HEK293 (cell line): Measurements from ENCODE around the gene NANOS3.

Source experiments
- CTCF ChIA-PET: fragments of 350-600 bp; formaldehyde crosslinking; extraction: SDS; loops from one replicate; lab custom pipeline; 2021; ENCODE audit warnings: antibody characterized with exemption; lab: Yijun Ruan, JAX
- POLR2A ChIA-PET: fragments of 300-600 bp; formaldehyde crosslinking; extraction: SDS; loops from one replicate; lab custom pipeline; 2020; ENCODE audit warnings: antibody characterized with exemption, inconsistent platforms; lab: Yijun Ruan, JAX
- H3K27ac ChIP-seq: fragments of 200-500 bp; sonication (Bioruptor generic); 2 replicates; pipeline ENCODE4 v1.5.1; 2014; ENCODE audit warnings: low read depth, low read length, control low read depth, inconsistent platforms; ENCODE audit errors: extremely low read depth
- H3K36me3 ChIP-seq, 2 experiments: fragments of 200-500 bp in 1 of 2; sonication (Bioruptor generic) in 1 of 2; 1 replicate in 1 of 2; 2 replicates in 1 of 2; pipeline ENCODE4 v1.5.1; 2014 to 2017; ENCODE audit warnings: inconsistent platforms in 2 of 2, low read length in 2 of 2; ENCODE audit not compliant: control insufficient read depth in 2 of 2, insufficient read depth in 1 of 2
- H3K4me1 ChIP-seq: fragments of 200-500 bp; sonication (Bioruptor generic); 2 replicates; pipeline ENCODE4 v1.5.1; 2014; ENCODE audit warnings: mild to moderate bottlenecking, low read length, inconsistent platforms; ENCODE audit not compliant: control insufficient read depth, insufficient read depth
- H3K4me3 ChIP-seq: 2 replicates; pipeline ENCODE4 v1.5.1; 2011; ENCODE audit warnings: low read depth, mild to moderate bottlenecking, control low read depth, low read length, moderate library complexity
- H3K9me3 ChIP-seq: fragments of 200-500 bp; sonication (Bioruptor generic); 2 replicates; pipeline ENCODE4 v1.5.1; 2014; ENCODE audit warnings: low read depth, low read length, inconsistent platforms; ENCODE audit not compliant: control insufficient read depth, insufficient read depth
- FEZF1 ChIP-seq: fragments of 450-650 bp; formaldehyde crosslinking; IDR thresholded peaks from 2 replicates; pipeline ENCODE4 v1.5.1; 2016; ENCODE audit warnings: missing biosample characterization, missing genetic modification characterization
- IKZF3 ChIP-seq: fragments of 450-650 bp; IDR thresholded peaks from 2 replicates; pipeline ENCODE4 v1.5.0; 2018; ENCODE audit warnings: missing biosample characterization, mild to moderate bottlenecking, missing genetic modification characterization, moderate library complexity
- KLF10 ChIP-seq: fragments of 450-650 bp; IDR thresholded peaks from 2 replicates; pipeline ENCODE4 v1.5.1; 2018; ENCODE audit warnings: missing biosample characterization, mild to moderate bottlenecking, missing genetic modification characterization
- KLF17 ChIP-seq: fragments of 450-650 bp; formaldehyde crosslinking; IDR thresholded peaks from 2 replicates; pipeline ENCODE4 v1.5.1; 2016; ENCODE audit warnings: missing biosample characterization, missing genetic modification characterization
- MYNN ChIP-seq: fragments of 450-650 bp; formaldehyde crosslinking; IDR thresholded peaks from 2 replicates; pipeline ENCODE4 v1.5.1; 2016; ENCODE audit warnings: missing biosample characterization, missing genetic modification characterization, borderline replicate concordance
- SCRT1 ChIP-seq: fragments of 450-650 bp; formaldehyde crosslinking; IDR thresholded peaks from 2 replicates; pipeline ENCODE4 v1.5.1; 2016; ENCODE audit warnings: missing biosample characterization, missing genetic modification characterization, borderline replicate concordance
- SCRT2 ChIP-seq: fragments of 450-650 bp; formaldehyde crosslinking; IDR thresholded peaks from 2 replicates; pipeline ENCODE4 v1.5.1; 2016; ENCODE audit warnings: missing biosample characterization, missing genetic modification characterization
- ZBTB21 ChIP-seq: fragments of 450-650 bp; formaldehyde crosslinking; IDR thresholded peaks from 2 replicates; pipeline ENCODE4 v1.5.1; 2017; ENCODE audit warnings: missing biosample characterization, missing genetic modification characterization
- ZBTB26 ChIP-seq: fragments of 450-650 bp; formaldehyde crosslinking; optimal IDR thresholded peaks from 2 replicates; pipeline ENCODE3; 2016; ENCODE audit warnings: missing biosample characterization, mild to moderate bottlenecking, missing genetic modification characterization
- ZFP41 ChIP-seq: fragments of 450-650 bp; formaldehyde crosslinking; IDR thresholded peaks from 2 replicates; pipeline ENCODE4 v1.5.1; 2016; ENCODE audit warnings: missing biosample characterization, missing genetic modification characterization, borderline replicate concordance
- ZNF155 ChIP-seq: fragments of 450-650 bp; formaldehyde crosslinking; IDR thresholded peaks from 2 replicates; pipeline ENCODE4 v1.5.1; 2016; ENCODE audit warnings: missing biosample characterization, missing genetic modification characterization
- ZNF16 ChIP-seq: fragments of 450-650 bp; formaldehyde crosslinking; IDR thresholded peaks from 2 replicates; pipeline ENCODE4 v1.5.1; 2016; ENCODE audit warnings: low read depth, missing biosample characterization, missing genetic modification characterization
- ZNF214 ChIP-seq: fragments of 450-650 bp; formaldehyde crosslinking; IDR thresholded peaks from 2 replicates; pipeline ENCODE4 v1.5.1; 2017; ENCODE audit warnings: missing biosample characterization, mild to moderate bottlenecking, missing genetic modification characterization, borderline replicate concordance
- ZNF324 ChIP-seq: fragments of 450-650 bp; formaldehyde crosslinking; IDR thresholded peaks from 2 replicates; pipeline ENCODE4 v1.5.1; 2016; ENCODE audit warnings: missing biosample characterization, missing genetic modification characterization
- ZNF335 ChIP-seq: fragments of 450-650 bp; formaldehyde crosslinking; conservative IDR thresholded peaks from 2 replicates; pipeline ENCODE4 v1.5.1; 2016; ENCODE audit warnings: missing biosample characterization, missing genetic modification characterization
- ZNF37A ChIP-seq: fragments of 450-650 bp; IDR thresholded peaks from 2 replicates; pipeline ENCODE4 v1.5.1; 2018; ENCODE audit warnings: missing biosample characterization, missing genetic modification characterization
- ZNF48 ChIP-seq: fragments of 450-650 bp; formaldehyde crosslinking; IDR thresholded peaks from 2 replicates; pipeline ENCODE4 v1.5.1; 2016; ENCODE audit warnings: missing biosample characterization, missing genetic modification characterization
- ZNF561 ChIP-seq: fragments of 450-650 bp; IDR thresholded peaks from 2 replicates; pipeline ENCODE4 v1.5.1; 2018; ENCODE audit warnings: missing biosample characterization, missing genetic modification characterization, borderline replicate concordance
- ZNF639 ChIP-seq: fragments of 450-650 bp; formaldehyde crosslinking; IDR thresholded peaks from 2 replicates; pipeline ENCODE4 v1.5.1; 2016; ENCODE audit warnings: missing biosample characterization, missing genetic modification characterization
- ZNF654 ChIP-seq: fragments of 450-650 bp; formaldehyde crosslinking; IDR thresholded peaks from 2 replicates; pipeline ENCODE4 v1.5.1; 2016; ENCODE audit warnings: low read depth, missing biosample characterization, missing genetic modification characterization
- ZNF660 ChIP-seq: fragments of 450-650 bp; IDR thresholded peaks from 2 replicates; pipeline ENCODE4 v1.5.1; 2018; ENCODE audit warnings: missing biosample characterization, mild to moderate bottlenecking, missing genetic modification characterization
- ZNF776 ChIP-seq: fragments of 450-650 bp; formaldehyde crosslinking; IDR thresholded peaks from 2 replicates; pipeline ENCODE4 v1.5.0; 2017; ENCODE audit warnings: missing biosample characterization, missing genetic modification characterization, borderline replicate concordance
- ZNF777 ChIP-seq: fragments of 450-650 bp; formaldehyde crosslinking; IDR thresholded peaks from 2 replicates; pipeline ENCODE4 v1.5.1; 2017; ENCODE audit warnings: missing biosample characterization, missing genetic modification characterization, borderline replicate concordance
- TF ChIP-seq, protein P1 (sequence below): fragments of 450-650 bp; formaldehyde crosslinking; IDR thresholded peaks from 2 replicates; pipeline ENCODE4 v1.5.1; 2016; ENCODE audit warnings: missing biosample characterization, missing genetic modification characterization

NANOS3 gene

GRCh38 chr19:13896227-13896626 is 19.3 kb downstream of the NANOS3 start (continued):
- TF ChIP-seq ZBTB21 (tag by site-specific recombination), result no peak
- no peak for TF ChIP-seq ZNF16 (tag by site-specific recombination)
- TF ChIP-seq IKZF3 (tag by site-specific recombination), result no peak
- no peak for TF ChIP-seq ZNF155 (tag by site-specific recombination)
- no peak for TF ChIP-seq KLF10
- TF ChIP-seq ZNF660, result no peak

DNA sequence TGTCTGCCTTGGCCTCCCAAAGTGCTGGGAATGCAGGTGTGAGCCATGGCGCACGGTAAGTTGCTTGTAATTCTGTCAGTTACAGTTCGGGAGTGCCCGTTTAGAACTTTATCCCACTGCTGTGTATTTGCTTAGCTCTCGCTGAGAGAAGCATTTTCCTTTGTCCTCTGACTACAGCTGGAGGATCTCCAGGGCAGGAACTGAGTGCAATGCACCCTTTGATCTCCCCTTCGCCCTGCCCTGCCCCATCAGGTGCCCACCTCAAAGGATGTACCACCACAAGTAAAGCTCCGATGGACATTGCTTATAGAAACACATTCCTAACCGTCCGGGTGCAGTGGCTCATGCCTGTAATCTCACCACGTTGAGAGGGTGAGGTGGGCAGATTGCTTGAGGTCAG is 22.5 kb downstream of the NANOS3 start:
- ChIA-PET CTCF (interaction anchor here (1.1 to 2.1 kb wide), 2 partner anchors 15 to 19 kb away, joined by 3 to 8 read pairs; no protein-coding TSS in a partner anchor), POLR2A (interaction anchor here (1.4 kb wide), 1 partner anchor 238 kb away, joined by 3 read pairs; no protein-coding TSS in a partner anchor)
- no peak overlapping the region for H3K27ac ChIP-seq
- no peak for TF ChIP-seq ZFP41 (tag by site-specific recombination)
- TF ChIP-seq ZNF335 (tag by site-specific recombination), result no peak
- TF ChIP-seq ZNF214 (tag by site-specific recombination), result no peak
- TF ChIP-seq ZNF777 (tag by site-specific recombination), result no peak
- TF ChIP-seq ZNF561 (tag by site-specific recombination), result no peak
- no peak for TF ChIP-seq MYNN (tag by site-specific recombination)
- no peak for TF ChIP-seq ZBTB26 (tag by site-specific recombination)
- no peak for TF ChIP-seq ZNF654 (tag by site-specific recombination)
- TF ChIP-seq ZNF639 (tag by site-specific recombination), result no peak
- no peak for TF ChIP-seq ZNF48 (tag by site-specific recombination)
- TF ChIP-seq ZNF324, result no peak
- no peaks in the 10 kb centered on the region; a peak in 1 of 3 replicates for H3K36me3 ChIP-seq
- no peak overlapping the region for H3K4me3 ChIP-seq
- H3K9me3 ChIP-seq, result no peaks in the 10 kb centered on the region
- H3K4me1 ChIP-seq, result no peaks in the 10 kb centered on the region

DNA sequence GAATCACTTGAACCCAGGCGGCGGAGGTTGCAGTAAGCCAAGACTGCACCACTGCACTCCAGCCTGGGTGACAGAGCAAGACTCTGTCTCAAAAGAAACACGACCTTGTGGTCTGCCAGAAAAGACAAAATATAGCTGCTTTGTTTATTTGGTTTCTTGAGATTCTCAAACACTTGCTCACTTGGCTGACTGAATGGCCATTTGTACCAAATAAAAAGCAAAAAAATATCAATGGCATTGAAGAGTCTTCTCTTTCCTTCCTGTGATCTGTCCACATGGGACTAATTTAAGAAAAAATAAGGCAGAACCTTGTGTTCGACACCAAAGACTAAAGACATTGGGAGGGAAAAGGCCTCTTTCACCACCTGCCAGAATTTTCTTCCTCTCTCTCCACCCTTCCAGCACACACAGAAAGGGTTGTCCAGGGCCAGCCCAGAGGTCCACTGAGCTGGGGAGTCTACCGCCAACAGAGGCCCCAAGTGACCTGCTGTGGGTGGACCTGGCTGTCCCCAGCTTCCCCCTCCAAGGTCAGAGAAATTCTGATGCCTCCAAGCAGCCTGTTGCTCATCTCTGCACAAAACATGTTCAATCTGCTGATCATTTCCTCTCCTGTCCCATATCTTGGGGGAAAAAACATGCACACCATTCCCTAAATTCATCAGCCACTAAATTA is 23.1 kb downstream of the NANOS3 start:
- POLR2A ChIA-PET, result interaction anchor here (1.4 kb wide), 1 partner anchor 237 kb away, joined by 3 read pairs; no protein-coding TSS in a partner anchor

More for the DNA sequence above, 23.1 kb downstream of the NANOS3 start:
- H3K36me3 ChIP-seq, result no peaks in the 10 kb centered on the region; a peak in 1 of 3 replicates
- no peaks in the 10 kb centered on the region for H3K9me3 ChIP-seq
- TF ChIP-seq, protein P1, sequence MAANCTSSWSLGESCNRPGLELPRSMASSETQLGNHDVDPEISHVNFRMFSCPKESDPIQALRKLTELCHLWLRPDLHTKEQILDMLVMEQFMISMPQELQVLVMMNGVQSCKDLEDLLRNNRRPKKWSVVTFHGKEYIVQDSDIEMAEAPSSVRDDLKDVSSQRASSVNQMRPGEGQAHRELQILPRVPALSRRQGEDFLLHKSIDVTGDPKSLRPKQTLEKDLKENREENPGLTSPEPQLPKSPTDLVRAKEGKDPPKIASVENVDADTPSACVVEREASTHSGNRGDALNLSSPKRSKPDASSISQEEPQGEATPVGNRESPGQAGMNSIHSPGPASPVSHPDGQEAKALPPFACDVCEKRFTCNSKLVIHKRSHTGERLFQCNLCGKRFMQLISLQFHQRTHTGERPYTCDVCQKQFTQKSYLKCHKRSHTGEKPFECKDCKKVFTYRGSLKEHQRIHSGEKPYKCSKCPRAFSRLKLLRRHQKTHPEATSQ (tag by site-specific recombination), result no peak
- no peak for TF ChIP-seq KLF17 (tag by site-specific recombination)
- TF ChIP-seq ZNF37A (tag by site-specific recombination), result no peak
- TF ChIP-seq SCRT1, result peak; percentile 20; the same call in 1 of the 2 replicates
- TF ChIP-seq ZNF776 (tag by site-specific recombination), result no peak
- TF ChIP-seq SCRT2, result peak; percentile 85
- TF ChIP-seq FEZF1, result peak; percentile 58
- no peaks in the 10 kb centered on the region for H3K4me1 ChIP-seq
- CTCF ChIA-PET, result interaction anchor here (0.8 to 2.1 kb wide), 3 partner anchors 15 to 128 kb away, joined by 3 to 8 read pairs (median 3); no protein-coding TSS in a partner anchor
- H3K27ac ChIP-seq, result no peak overlapping the region
- H3K4me3 ChIP-seq, result no peak overlapping the region
